GM19452 (cell line): ENCODE results near the gene RBPMS2.

Experiments used
- ATAC-seq: cut with Tn5 transposase; IDR thresholded peaks from one replicate; pipeline ENCODE4 v1.9.1; 2021; ENCODE audit not compliant: unreplicated experiment

The RBPMS2 gene

GRCh38 chr15:64783796-64784195, 8.4 kb upstream of the RBPMS2 start:
- ATAC-seq = no peak

- no peak for ATAC-seq
These were observed 7.4 kb upstream of the RBPMS2 start for GRCh38 chr15:64782751-64783150.

- ATAC-seq = no peak
These were observed 5.9 kb upstream of the RBPMS2 start for GRCh38 chr15:64781299-64781698.

- ATAC-seq = no peak
These were observed 5.3 kb upstream of the RBPMS2 start for GRCh38 chr15:64780600-64781156.

GRCh38 chr15:64779630-64780029, 4.2 kb upstream of the RBPMS2 start:
- no peak for ATAC-seq

GRCh38 chr15:64779024-64779423, 3.6 kb upstream of the RBPMS2 start:
- ATAC-seq = no peak

- no peak for ATAC-seq
These were observed 1.0 kb upstream of the RBPMS2 start for GRCh38 chr15:64776402-64776786.

- no peak for ATAC-seq
These were observed 528 bp downstream of the RBPMS2 start for GRCh38 chr15:64774629-64775493.

- no peak for ATAC-seq
These were observed 1.3 kb downstream of the RBPMS2 start for GRCh38 chr15:64774037-64774628.

- ATAC-seq = no peak
These were observed 1.8 kb downstream of the RBPMS2 start for GRCh38 chr15:64773606-64774005.

GRCh38 chr15:64772964-64773363, 2.4 kb downstream of the RBPMS2 start:
- no peak for ATAC-seq

GRCh38 chr15:64772488-64772887, 2.9 kb downstream of the RBPMS2 start:
- no peak for ATAC-seq

- ATAC-seq = no peak
These were observed 4.8 kb downstream of the RBPMS2 start for GRCh38 chr15:64770626-64771025.

GRCh38 chr15:64767203-64767602, 8.2 kb downstream of the RBPMS2 start:
- no peak for ATAC-seq

GRCh38 chr15:64766058-64766457, 9.3 kb downstream of the RBPMS2 start:
- no peak for ATAC-seq

GRCh38 chr15:64763874-64764273, 11.5 kb downstream of the RBPMS2 start:
- no peak for ATAC-seq

GRCh38 chr15:64763462-64763861, 11.9 kb downstream of the RBPMS2 start:
- ATAC-seq = no peak

GRCh38 chr15:64763021-64763420, 12.4 kb downstream of the RBPMS2 start:
- ATAC-seq = no peak

GRCh38 chr15:64762546-64762945, 12.8 kb downstream of the RBPMS2 start:
- no peak for ATAC-seq

- no peak for ATAC-seq
These were observed 14.2 kb downstream of the RBPMS2 start for GRCh38 chr15:64761156-64761555.

- no peak for ATAC-seq
These were observed 15.3 kb downstream of the RBPMS2 start for GRCh38 chr15:64760056-64760455.

- no peak for ATAC-seq
These were observed 19.9 kb downstream of the RBPMS2 start for GRCh38 chr15:64755427-64755940.
